Lung (tissue), 4 donors: ENCODE results near the gene NUTM2B. TPM values are rescaled to one million over a fixed set of nuclear protein-coding genes. Genes with fewer than 3 reads are reported as not detected.

Experiments used
- polyA plus RNA-seq, 2 donors: library from polyadenylated mRNA; stranded (reverse); fragments of 200-250 nt; gene quantifications; one replicate each; pipeline ENCODE4 v1.2.1, GENCODE V29; 2013
- total RNA-seq, 2 donors: library from RNA; depleted of rRNA in 1 of 2; stranded (reverse); fragments of >200 nt in 1 of 2; gene quantifications; one replicate each; pipeline ENCODE4 v1.2.1, GENCODE V29; 2014 to 2021
- donor health status: Bipolar disorder and iron deficiency.
- donor health status: healthy.
- donor health status: DM: yes; HTN: yes; CAD: no.

NUTM2B gene
- total and polyA plus RNA-seq, 4 donors = 0.07 to 1.7 (median 0.83) TPM

Other genes starting within 250 kb of the NUTM2B start
- under 1 TPM; 0.14 to 0.77 TPM for gene EIF5AL1, start 190.7 kb upstream of the NUTM2B start, total RNA-seq
- gene EIF5AL1, start 190.7 kb upstream of the NUTM2B start, polyA plus RNA-seq = under 1 TPM; 0.61 to 0.88 TPM
- gene SFTPA2, start 142.8 kb upstream of the NUTM2B start, total RNA-seq = 1,000 to 10,000 TPM in 1 of 2 donors, 100 to 1,000 TPM in 1; 921 to 7,888 TPM
- over 10,000 TPM in 1 of 2 donors, 1,000 to 10,000 TPM in 1; 4,237 to 22,611 TPM for gene SFTPA2, start 142.8 kb upstream of the NUTM2B start, polyA plus RNA-seq
- 1,000 to 10,000 TPM; 3,820 to 8,195 TPM for gene SFTPA1, start 92.3 kb upstream of the NUTM2B start, total RNA-seq
- 1,000 to 10,000 TPM; 3,653 to 7,035 TPM for gene SFTPA1, start 92.3 kb upstream of the NUTM2B start, polyA plus RNA-seq
- 1 to 10 TPM in 1 of 2 donors, under 1 TPM in 1; 0.31 to 1.1 TPM for gene NUTM2E, start 123.5 kb downstream of the NUTM2B start, total RNA-seq
- gene NUTM2E, start 123.5 kb downstream of the NUTM2B start, polyA plus RNA-seq = under 1 TPM; 0.71 to 0.85 TPM
- gene SFTPD, start 245.9 kb downstream of the NUTM2B start, total RNA-seq = 100 to 1,000 TPM; 216 to 661 TPM
- 100 to 1,000 TPM; 635 to 636 TPM for gene SFTPD, start 245.9 kb downstream of the NUTM2B start, polyA plus RNA-seq